GM12892 (cell line): ENCODE results near the gene TMEM208.

ENCODE experiments used
- POLR2A ChIP-seq: IDR thresholded peaks from 2 replicates; pipeline ENCODE4 v1.6.1; 2011; ENCODE audit warnings: low read depth, low read length, control low read depth
- TAF1 ChIP-seq: IDR thresholded peaks from 2 replicates; pipeline ENCODE4 v1.6.1; 2011; ENCODE audit warnings: low read depth, mild to moderate bottlenecking, control low read depth, low read length, borderline replicate concordance

- TF ChIP-seq POLR2A, result no peak
- no peak for TF ChIP-seq TAF1
Measured at GRCh38 chr16:67228905-67229304, 2.0 kb downstream of the TMEM208 start.
